Caco-2 (cell line): ENCODE results near the gene GDPD4. TPM values are rescaled to one million over a fixed set of nuclear protein-coding genes. Genes with fewer than 3 reads are reported as not detected.
A peak's percentile ranks its signal among the peaks of the same experiment; 100 is the strongest.

Experiments used
- BruUV-seq: library from RNA; stranded (reverse); fragments of 400-500 nt; replicated peaks from 2 replicates; lab custom pipeline; 2021; lab: Mats Ljungman, UMichigan
- CTCF ChIA-PET: fragments of 300-600 bp; sonication (Branson Sonifier 250); formaldehyde crosslinking; loops from one replicate; lab custom pipeline; 2022; ENCODE audit warnings: antibody characterized with exemption; lab: Charles Lee
- POLR2A ChIA-PET: fragments of 300-600 bp; sonication (Branson Sonifier 250); formaldehyde crosslinking; loops from one replicate; lab custom pipeline; 2022; ENCODE audit warnings: antibody characterized with exemption; lab: Charles Lee
- DNase-seq, 2 experiments: peaks; one replicate each; pipeline versions ENCODE4 v3.0.0 to v3.0.0-alpha.2; 2020 to 2022
- H3K27me3 ChIP-seq: replicated peaks from 2 replicates; pipeline ENCODE4 v1.6.0; 2011; ENCODE audit warnings: low read length; ENCODE audit not compliant: control insufficient read depth, insufficient read depth
- H3K36me3 ChIP-seq: 2 replicates; pipeline ENCODE4 v1.5.1; 2011; ENCODE audit warnings: low read length; ENCODE audit not compliant: control insufficient read depth, insufficient read depth
- H3K4me1 ChIP-seq: fragments of 250-450 bp; sonication (Bioruptor Pico); 2 replicates; pipeline ENCODE4 v1.5.1; 2020; ENCODE audit warnings: mild to moderate bottlenecking
- H3K4me3 ChIP-seq: 2 replicates; pipeline ENCODE4 v1.5.1; 2011; ENCODE audit warnings: low read depth, mild to moderate bottlenecking, control low read depth, low read length
- H3K9me3 ChIP-seq: fragments of 250-450 bp; sonication (Bioruptor Pico); 2 replicates; pipeline ENCODE4 v1.5.1; 2020; ENCODE audit warnings: mild to moderate bottlenecking, moderate library complexity
- H3K27ac Mint-ChIP-seq: one replicate; pipeline ENCODE4 v1.8.0; 2022; ENCODE audit warnings: mixed read lengths; ENCODE audit not compliant: unreplicated experiment
- H3K27me3 Mint-ChIP-seq: one replicate; pipeline ENCODE4 v1.8.0; 2022; ENCODE audit warnings: mixed read lengths; ENCODE audit not compliant: insufficient read depth, unreplicated experiment
- H3K36me3 Mint-ChIP-seq: one replicate; pipeline ENCODE4 v1.8.0; 2022; ENCODE audit warnings: mild to moderate bottlenecking, mixed read lengths; ENCODE audit not compliant: insufficient read depth, unreplicated experiment
- H3K4me1 Mint-ChIP-seq: one replicate; pipeline ENCODE4 v1.8.0; 2022; ENCODE audit warnings: low read depth, mixed read lengths; ENCODE audit not compliant: unreplicated experiment
- H3K4me3 Mint-ChIP-seq: one replicate; pipeline ENCODE4 v1.8.0; 2022; ENCODE audit warnings: mild to moderate bottlenecking, moderate library complexity, mixed read lengths; ENCODE audit not compliant: unreplicated experiment
- H3K9me3 Mint-ChIP-seq: one replicate; pipeline ENCODE4 v1.8.0; 2022; ENCODE audit warnings: mixed read lengths; ENCODE audit not compliant: unreplicated experiment
- CTCF ChIP-seq, 2 experiments: fragments of 200-600 bp in 1 of 2; IDR thresholded peaks; 1 replicate in 1 of 2; 2 replicates in 1 of 2; pipeline versions ENCODE4 v1.5.1 to v1.8.0; 2011 to 2022; ENCODE audit warnings: antibody characterized with exemption in 1 of 2, control low read depth in 1 of 2, inconsistent platforms in 1 of 2, low read depth in 1 of 2, low read length in 1 of 2, mild to moderate bottlenecking in 1 of 2, moderate library complexity in 1 of 2; ENCODE audit not compliant: insufficient read depth in 1 of 2, severe bottlenecking in 1 of 2, unreplicated experiment in 1 of 2
- intact Hi-C: fragments of 100-400 bp; cut with micrococcal nuclease; formaldehyde crosslinking; loops from one replicate; pipeline ENCODE4 v1.10.0; 2022; ENCODE audit not compliant: unreplicated experiment
- total RNA-seq: library from RNA; stranded (reverse); gene quantifications from 2 replicates; pipeline ENCODE4 v1.2.3, GENCODE V29; 2022

Gene GDPD4
- total RNA-seq, 1 experiment from 2014 or later: not detected

- Histone ChIP-seq H3K36me3 (no peaks in the 10 kb centered on the region), H3K9me3 (no peaks in the 10 kb centered on the region), H3K4me1 (peaks cover 22% of the 10 kb centered on the region), H3K27me3 (no peaks in the 10 kb centered on the region), H3K4me3 (no peak overlapping the region)
- ChIA-PET CTCF (interaction anchor here (0.8 to 1.4 kb wide), 2 partner anchors 19 to 49 kb away, joined by 3 to 4 read pairs; no protein-coding TSS in a partner anchor), POLR2A (interaction anchor here (1.7 kb wide), 1 partner anchor 49 kb away, joined by 3 read pairs; no protein-coding TSS in a partner anchor)
- Mint-ChIP-seq H3K4me1 (peaks cover 16% of the 10 kb centered on the region), H3K27me3 (no peaks in the 10 kb centered on the region), H3K4me3 (no peak overlapping the region), H3K36me3 (no peaks in the 10 kb centered on the region), H3K27ac (no peak overlapping the region), H3K9me3 (peaks cover 9% of the 10 kb centered on the region)
- no peak for TF ChIP-seq CTCF (IDR thresholded peaks at IDR 0.05; ENCODE audit: insufficient read depth in 1 of 2, low read depth in 1 of 2, low read length in 1 of 2, severe bottlenecking in 1 of 2, unreplicated experiment in 1 of 2)
- DNase-seq: no peak
- intact Hi-C loops: no loop called here
- no TSS peak for BruUV-seq
Observed at GRCh38 chr11:77175869-77176539, 125.5 kb downstream of the GDPD4 start.

GRCh38 chr11:77175021-77175842 lies 126.3 kb downstream of the GDPD4 start:
- Mint-ChIP-seq H3K36me3 (no peaks in the 10 kb centered on the region), H3K4me3 (no peak overlapping the region), H3K27me3 (no peaks in the 10 kb centered on the region), H3K9me3 (peaks cover 9% of the 10 kb centered on the region), H3K27ac (no peak overlapping the region), H3K4me1 (peaks cover 23% of the 10 kb centered on the region)
- H3K9me3 ChIP-seq: no peaks in the 10 kb centered on the region
- H3K4me3 ChIP-seq: no peak overlapping the region
- H3K36me3 ChIP-seq: no peaks in the 10 kb centered on the region
- intact Hi-C loops: no loop called here
- DNase-seq: no peak
- no TSS peak for BruUV-seq
- ChIA-PET CTCF (interaction anchor here (0.8 to 5.9 kb wide), 3 partner anchors 20 to 49 kb away, joined by 3 to 35 read pairs (median 4); partner anchors contain the start of gene MYO7A), POLR2A (interaction anchor here (1.7 kb wide), 1 partner anchor 48 kb away, joined by 3 read pairs; no protein-coding TSS in a partner anchor)
- H3K4me1 ChIP-seq: peaks cover 29% of the 10 kb centered on the region
- TF ChIP-seq CTCF (IDR thresholded peaks at IDR 0.05; ENCODE audit: insufficient read depth in 1 of 2, low read depth in 1 of 2, low read length in 1 of 2, severe bottlenecking in 1 of 2, unreplicated experiment in 1 of 2): no peak
- no peaks in the 10 kb centered on the region for H3K27me3 ChIP-seq

- Mint-ChIP-seq H3K27me3 (no peaks in the 10 kb centered on the region), H3K4me3 (no peak overlapping the region), H3K27ac (peak overlapping the region; percentile 29), H3K4me1 (peaks cover 30% of the 10 kb centered on the region), H3K9me3 (peaks cover 9% of the 10 kb centered on the region), H3K36me3 (no peaks in the 10 kb centered on the region)
- Histone ChIP-seq H3K9me3 (no peaks in the 10 kb centered on the region), H3K4me3 (no peak overlapping the region), H3K4me1 (peaks cover 36% of the 10 kb centered on the region), H3K36me3 (no peaks in the 10 kb centered on the region), H3K27me3 (no peaks in the 10 kb centered on the region)
- BruUV-seq: no TSS peak
- intact Hi-C loops: loop anchor here (5.0 kb wide), 2 partner anchors 47 to 127 kb away; partner anchors contain the start of gene MYO7A
- no peak for TF ChIP-seq CTCF (IDR thresholded peaks at IDR 0.05; ENCODE audit: insufficient read depth in 1 of 2, low read depth in 1 of 2, low read length in 1 of 2, severe bottlenecking in 1 of 2, unreplicated experiment in 1 of 2)
- CTCF ChIA-PET: interaction anchor here (0.7 to 5.9 kb wide), 4 partner anchors 13 to 63 kb away, joined by 3 to 35 read pairs (median 4); partner anchors contain the start of gene MYO7A
- no peak for DNase-seq
- POLR2A ChIA-PET: no interaction called here
Observed at GRCh38 chr11:77174559-77174958, 126.9 kb downstream of the GDPD4 start.
